ENCODE results near the gene KIF27.

The KIF27 gene

DNA sequence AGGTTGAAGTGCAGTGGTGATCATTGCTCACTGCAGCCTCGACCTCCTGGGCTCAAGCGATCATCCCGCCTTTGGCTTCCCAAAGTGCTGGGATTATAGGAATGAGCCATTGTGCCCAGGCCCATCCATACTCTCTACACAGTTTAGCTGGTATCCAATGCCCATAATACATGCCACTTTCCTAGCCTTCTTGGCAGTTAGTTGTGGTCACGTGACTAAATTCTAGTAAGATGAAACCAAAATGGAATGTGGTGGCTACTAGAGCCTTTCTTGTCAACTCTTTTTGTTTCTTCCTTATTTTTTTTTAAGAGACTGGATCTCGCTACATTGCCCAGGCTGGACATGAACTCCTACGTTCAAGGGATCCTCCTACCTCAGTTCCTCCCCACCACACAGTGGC lies 15.3 kb upstream of the KIF27 start:
- H3K9ac ChIP-seq (ENCODE audit: low read length), result no peak overlapping the region
- no peaks in the 10 kb centered on the region for H3K36me3 ChIP-seq (ENCODE audit: insufficient read depth, low read length)
- no peak overlapping the region for H3K4me3 ChIP-seq (ENCODE audit: low read depth, low read length, poor library complexity, severe bottlenecking)
- H3K27ac ChIP-seq (ENCODE audit: low read depth, low read length, poor library complexity, severe bottlenecking), result no peak overlapping the region
- H3K9me3 ChIP-seq (ENCODE audit: low read length), result no peaks in the 10 kb centered on the region
- TF ChIP-seq, protein P1, sequence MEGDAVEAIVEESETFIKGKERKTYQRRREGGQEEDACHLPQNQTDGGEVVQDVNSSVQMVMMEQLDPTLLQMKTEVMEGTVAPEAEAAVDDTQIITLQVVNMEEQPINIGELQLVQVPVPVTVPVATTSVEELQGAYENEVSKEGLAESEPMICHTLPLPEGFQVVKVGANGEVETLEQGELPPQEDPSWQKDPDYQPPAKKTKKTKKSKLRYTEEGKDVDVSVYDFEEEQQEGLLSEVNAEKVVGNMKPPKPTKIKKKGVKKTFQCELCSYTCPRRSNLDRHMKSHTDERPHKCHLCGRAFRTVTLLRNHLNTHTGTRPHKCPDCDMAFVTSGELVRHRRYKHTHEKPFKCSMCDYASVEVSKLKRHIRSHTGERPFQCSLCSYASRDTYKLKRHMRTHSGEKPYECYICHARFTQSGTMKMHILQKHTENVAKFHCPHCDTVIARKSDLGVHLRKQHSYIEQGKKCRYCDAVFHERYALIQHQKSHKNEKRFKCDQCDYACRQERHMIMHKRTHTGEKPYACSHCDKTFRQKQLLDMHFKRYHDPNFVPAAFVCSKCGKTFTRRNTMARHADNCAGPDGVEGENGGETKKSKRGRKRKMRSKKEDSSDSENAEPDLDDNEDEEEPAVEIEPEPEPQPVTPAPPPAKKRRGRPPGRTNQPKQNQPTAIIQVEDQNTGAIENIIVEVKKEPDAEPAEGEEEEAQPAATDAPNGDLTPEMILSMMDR (IDR thresholded peaks at IDR 0.05; ENCODE audit: low read length), result no peak
- no peak for TF ChIP-seq EZH2 (IDR thresholded peaks at IDR 0.05; ENCODE audit: borderline replicate concordance, low read length)
- no peak overlapping the region for H2AFZ ChIP-seq (ENCODE audit: low read length)
- no peaks in the 10 kb centered on the region for H3K27me3 ChIP-seq (ENCODE audit: insufficient read depth, low read length)
- H4K20me1 ChIP-seq (ENCODE audit: insufficient read depth, low read length), result no peaks in the 10 kb centered on the region
- no peaks in the 10 kb centered on the region for H3K9me2 ChIP-seq (ENCODE audit: low read depth, low read length)
- H3F3A ChIP-seq (ENCODE audit: insufficient read depth, low read length), result no peaks in the 10 kb centered on the region
- H3K79me2 ChIP-seq (ENCODE audit: insufficient read depth, low read length), result no peaks in the 10 kb centered on the region
- H3K4me1 ChIP-seq (ENCODE audit: insufficient read depth, low read length, severe bottlenecking), result no peaks in the 10 kb centered on the region
- no peak overlapping the region for H3K4me2 ChIP-seq (ENCODE audit: low read length)

DNA sequence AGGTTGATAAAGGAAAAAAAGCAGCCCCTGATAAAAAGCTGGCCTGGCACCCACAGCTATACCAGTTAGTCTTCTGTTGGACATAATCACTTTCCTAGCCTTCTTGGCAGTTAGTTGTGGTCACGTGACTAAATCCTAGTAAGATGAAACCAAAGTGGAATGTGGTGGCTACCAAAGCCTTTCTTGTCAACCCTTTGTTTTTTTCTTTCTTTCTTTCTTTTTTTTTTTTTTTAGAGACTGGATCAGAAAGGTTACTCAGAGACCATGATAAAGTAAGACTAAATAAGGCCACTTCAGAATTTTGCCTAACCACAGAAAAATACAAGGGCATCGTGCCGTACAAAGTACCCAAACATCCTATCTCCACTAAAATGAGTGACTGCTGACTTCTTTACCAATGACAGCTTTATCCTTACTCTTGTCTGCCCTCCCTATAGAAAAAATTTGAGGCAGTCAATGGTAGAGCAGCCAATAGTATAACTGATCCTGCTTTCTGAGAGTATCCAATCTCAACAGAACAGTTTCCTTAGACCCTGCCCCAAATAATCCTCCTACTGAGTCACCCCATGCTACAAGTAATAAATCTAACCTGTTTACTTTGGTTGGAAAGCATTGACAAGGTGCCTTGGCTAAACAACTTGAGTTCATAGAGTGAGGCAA lies 14.2 kb upstream of the KIF27 start:
- H2AFZ ChIP-seq (ENCODE audit: low read length), result no peak overlapping the region
- no peaks in the 10 kb centered on the region for H3F3A ChIP-seq (ENCODE audit: insufficient read depth, low read length)
- H3K9ac ChIP-seq (ENCODE audit: low read length), result no peak overlapping the region
- no peak overlapping the region for H3K27ac ChIP-seq (ENCODE audit: low read depth, low read length, poor library complexity, severe bottlenecking)
- H3K36me3 ChIP-seq (ENCODE audit: insufficient read depth, low read length), result no peaks in the 10 kb centered on the region
- H3K4me2 ChIP-seq (ENCODE audit: low read length), result no peak overlapping the region
- H3K79me2 ChIP-seq (ENCODE audit: insufficient read depth, low read length), result no peaks in the 10 kb centered on the region
- TF ChIP-seq, protein P1 (IDR thresholded peaks at IDR 0.05; ENCODE audit: low read length), result no peak
- H3K9me2 ChIP-seq (ENCODE audit: low read depth, low read length), result no peaks in the 10 kb centered on the region
- no peaks in the 10 kb centered on the region for H3K9me3 ChIP-seq (ENCODE audit: low read length)
- no peak overlapping the region for H3K4me3 ChIP-seq (ENCODE audit: low read depth, low read length, poor library complexity, severe bottlenecking)
- no peaks in the 10 kb centered on the region for H3K27me3 ChIP-seq (ENCODE audit: insufficient read depth, low read length)
- H3K4me1 ChIP-seq (ENCODE audit: insufficient read depth, low read length, severe bottlenecking), result no peaks in the 10 kb centered on the region
- H4K20me1 ChIP-seq (ENCODE audit: insufficient read depth, low read length), result no peaks in the 10 kb centered on the region

DNA sequence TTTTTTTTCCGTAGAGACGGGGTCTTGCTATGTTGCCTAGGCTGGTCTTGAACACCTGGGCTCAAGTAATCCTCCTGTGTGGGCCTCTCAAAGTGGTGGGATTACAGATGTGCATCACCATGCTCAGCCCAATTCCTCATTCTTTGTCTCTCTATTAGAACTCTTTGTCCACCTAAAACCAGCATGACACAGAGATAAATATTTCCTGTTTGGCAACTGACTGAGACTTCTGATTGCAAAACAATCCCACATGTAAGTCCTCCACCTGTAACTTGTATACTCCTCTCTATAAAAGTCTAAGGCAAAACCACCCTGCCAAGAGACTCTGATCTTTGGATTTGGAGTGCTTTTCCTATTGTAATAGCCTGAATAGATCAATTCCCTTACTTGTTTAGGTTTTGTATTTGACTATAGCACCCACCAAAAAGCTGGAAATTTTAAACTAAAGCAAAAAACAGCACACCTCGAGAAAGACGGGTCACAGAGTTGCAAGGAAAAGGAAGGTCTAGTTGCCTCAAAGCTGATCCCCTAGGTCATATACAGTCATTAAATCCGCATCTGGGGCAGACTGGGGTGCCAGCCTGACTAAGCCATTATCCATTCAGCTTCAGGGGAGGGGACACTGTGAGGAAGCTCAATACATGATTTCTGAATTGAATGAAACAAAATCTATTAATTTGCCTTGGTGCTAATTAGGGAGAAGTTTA lies 13.5 kb upstream of the KIF27 start:
- no peaks in the 10 kb centered on the region for H3K4me1 ChIP-seq (ENCODE audit: insufficient read depth, low read length, severe bottlenecking)
- H3K4me2 ChIP-seq (ENCODE audit: low read length), result no peak overlapping the region
- TF ChIP-seq, protein P1 (IDR thresholded peaks at IDR 0.05; ENCODE audit: low read length), result no peak
- no peaks in the 10 kb centered on the region for H3K27me3 ChIP-seq (ENCODE audit: insufficient read depth, low read length)
- no peaks in the 10 kb centered on the region for H3K36me3 ChIP-seq (ENCODE audit: insufficient read depth, low read length)
- no peak overlapping the region for H3K9ac ChIP-seq (ENCODE audit: low read length)
- H3K9me2 ChIP-seq (ENCODE audit: low read depth, low read length), result no peaks in the 10 kb centered on the region
- no peaks in the 10 kb centered on the region for H3K9me3 ChIP-seq (ENCODE audit: low read length)
- H3K79me2 ChIP-seq (ENCODE audit: insufficient read depth, low read length), result no peaks in the 10 kb centered on the region
- H3F3A ChIP-seq (ENCODE audit: insufficient read depth, low read length), result no peaks in the 10 kb centered on the region
- H3K4me3 ChIP-seq (ENCODE audit: low read depth, low read length, poor library complexity, severe bottlenecking), result no peak overlapping the region
- H2AFZ ChIP-seq (ENCODE audit: low read length), result no peak overlapping the region
- no peaks in the 10 kb centered on the region for H4K20me1 ChIP-seq (ENCODE audit: insufficient read depth, low read length)
- H3K27ac ChIP-seq (ENCODE audit: low read depth, low read length, poor library complexity, severe bottlenecking), result no peak overlapping the region

Measured in OCI-LY1 (cell line).